Measurements from ENCODE around the gene TBC1D8.

Gene TBC1D8

DNA sequence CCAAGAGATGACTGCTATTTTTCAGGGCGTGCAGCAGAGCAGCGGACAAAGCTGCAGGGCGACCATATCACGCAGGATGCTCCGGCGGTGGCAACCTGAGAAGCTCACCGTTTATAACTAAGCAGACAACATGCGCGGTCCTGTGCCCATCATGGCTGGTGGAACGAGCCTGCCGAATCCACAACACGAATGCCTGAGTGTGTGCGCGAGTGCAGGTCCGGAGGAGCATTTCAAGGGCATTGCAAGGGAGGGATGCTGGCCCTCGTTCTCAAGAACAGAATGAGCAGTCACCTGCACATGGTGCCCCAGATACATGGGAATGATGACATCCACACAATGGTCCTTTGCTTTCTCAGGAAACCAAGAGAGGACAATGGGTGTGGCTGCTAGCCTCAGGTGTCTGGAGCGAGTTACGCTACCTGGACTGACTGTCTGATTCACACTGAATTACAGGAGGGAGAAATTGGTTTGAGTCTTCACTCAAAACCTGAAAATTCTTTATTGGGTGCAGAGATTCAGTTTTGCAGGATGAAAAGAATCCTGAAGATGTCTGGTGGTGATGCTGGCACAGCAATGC lies 39.8 kb downstream of the TBC1D8 start:
- no peak for TF ChIP-seq MYC (IDR thresholded peaks at IDR 0.05; ENCODE audit: low read depth, low read length)
- TF ChIP-seq, protein P1, sequence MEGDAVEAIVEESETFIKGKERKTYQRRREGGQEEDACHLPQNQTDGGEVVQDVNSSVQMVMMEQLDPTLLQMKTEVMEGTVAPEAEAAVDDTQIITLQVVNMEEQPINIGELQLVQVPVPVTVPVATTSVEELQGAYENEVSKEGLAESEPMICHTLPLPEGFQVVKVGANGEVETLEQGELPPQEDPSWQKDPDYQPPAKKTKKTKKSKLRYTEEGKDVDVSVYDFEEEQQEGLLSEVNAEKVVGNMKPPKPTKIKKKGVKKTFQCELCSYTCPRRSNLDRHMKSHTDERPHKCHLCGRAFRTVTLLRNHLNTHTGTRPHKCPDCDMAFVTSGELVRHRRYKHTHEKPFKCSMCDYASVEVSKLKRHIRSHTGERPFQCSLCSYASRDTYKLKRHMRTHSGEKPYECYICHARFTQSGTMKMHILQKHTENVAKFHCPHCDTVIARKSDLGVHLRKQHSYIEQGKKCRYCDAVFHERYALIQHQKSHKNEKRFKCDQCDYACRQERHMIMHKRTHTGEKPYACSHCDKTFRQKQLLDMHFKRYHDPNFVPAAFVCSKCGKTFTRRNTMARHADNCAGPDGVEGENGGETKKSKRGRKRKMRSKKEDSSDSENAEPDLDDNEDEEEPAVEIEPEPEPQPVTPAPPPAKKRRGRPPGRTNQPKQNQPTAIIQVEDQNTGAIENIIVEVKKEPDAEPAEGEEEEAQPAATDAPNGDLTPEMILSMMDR (IDR thresholded peaks at IDR 0.05; ENCODE audit: low read depth, low read length) = no peak
- no peak for TF ChIP-seq POLR2A (IDR thresholded peaks at IDR 0.05; ENCODE audit: extremely low read depth, insufficient read length)
- TF ChIP-seq, protein P2, sequence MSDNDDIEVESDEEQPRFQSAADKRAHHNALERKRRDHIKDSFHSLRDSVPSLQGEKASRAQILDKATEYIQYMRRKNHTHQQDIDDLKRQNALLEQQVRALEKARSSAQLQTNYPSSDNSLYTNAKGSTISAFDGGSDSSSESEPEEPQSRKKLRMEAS (IDR thresholded peaks at IDR 0.05; ENCODE audit: low read depth, low read length) = no peak
- no peak for DNase-seq (ENCODE audit: low read depth)
- H3K4me3 ChIP-seq (ENCODE audit: low read depth, low read length) = no peak overlapping the region

DNA sequence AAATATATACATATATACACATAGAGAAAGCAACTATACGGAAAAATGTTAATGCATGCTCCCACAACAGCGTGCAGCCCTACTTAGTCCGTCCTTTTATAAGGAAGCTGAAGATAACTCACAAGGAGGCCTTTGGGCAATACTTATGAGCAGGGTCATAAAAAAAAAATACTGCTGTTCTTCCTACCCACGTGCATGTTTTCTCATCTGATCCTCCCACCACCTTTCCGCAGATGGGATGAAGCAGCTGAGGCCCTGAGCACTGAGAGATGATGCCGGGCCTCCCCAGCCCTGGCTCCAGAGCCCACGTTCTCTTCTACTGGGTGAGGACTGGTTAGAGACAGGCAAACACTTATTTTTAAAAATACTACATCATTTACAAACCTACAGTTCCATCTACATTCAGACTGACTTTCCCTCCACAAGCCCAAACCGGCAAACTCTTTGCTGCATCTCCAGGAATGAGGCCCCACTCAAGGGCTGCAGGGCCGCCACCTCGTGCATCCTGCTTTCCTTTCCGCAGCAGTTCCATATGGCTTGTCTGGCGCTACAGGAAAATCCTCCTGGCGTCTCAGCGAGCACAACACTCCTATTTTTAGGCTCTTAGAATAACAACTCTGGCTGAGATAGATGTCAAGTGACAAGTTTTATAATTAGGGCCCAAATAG lies 41.6 kb downstream of the TBC1D8 start:
- DNase-seq (ENCODE audit: low read depth) = peak; percentile 22
- H3K4me3 ChIP-seq (ENCODE audit: low read depth, low read length) = no peak overlapping the region
- TF ChIP-seq MYC (IDR thresholded peaks at IDR 0.05; ENCODE audit: low read depth, low read length) (no peak), POLR2A (IDR thresholded peaks at IDR 0.05; ENCODE audit: extremely low read depth, insufficient read length) (no peak)
- TF ChIP-seq, protein P1 (IDR thresholded peaks at IDR 0.05; ENCODE audit: low read depth, low read length) = no peak
- TF ChIP-seq, protein P2 (IDR thresholded peaks at IDR 0.05; ENCODE audit: low read depth, low read length) = no peak

GRCh38 chr2:101108357-101108756 lies 42.8 kb downstream of the TBC1D8 start:
- no peak for DNase-seq (ENCODE audit: low read depth)

GRCh38 chr2:101107241-101107640 lies 43.9 kb downstream of the TBC1D8 start:
- H3K4me3 ChIP-seq (ENCODE audit: low read depth, low read length) = no peak overlapping the region
- DNase-seq (ENCODE audit: low read depth) = no peak
- TF ChIP-seq, protein P1 (IDR thresholded peaks at IDR 0.05; ENCODE audit: low read depth, low read length) = no peak
- TF ChIP-seq MYC (IDR thresholded peaks at IDR 0.05; ENCODE audit: low read depth, low read length) (no peak), POLR2A (IDR thresholded peaks at IDR 0.05; ENCODE audit: extremely low read depth, insufficient read length) (no peak)
- TF ChIP-seq, protein P2 (IDR thresholded peaks at IDR 0.05; ENCODE audit: low read depth, low read length) = no peak

More at GRCh38 chr2:101108357-101108756, 42.8 kb downstream of the TBC1D8 start:
- TF ChIP-seq MYC (IDR thresholded peaks at IDR 0.05; ENCODE audit: low read depth, low read length) (no peak), POLR2A (IDR thresholded peaks at IDR 0.05; ENCODE audit: extremely low read depth, insufficient read length) (no peak)
- TF ChIP-seq, protein P2 (IDR thresholded peaks at IDR 0.05; ENCODE audit: low read depth, low read length) = no peak
- TF ChIP-seq, protein P1 (IDR thresholded peaks at IDR 0.05; ENCODE audit: low read depth, low read length) = no peak
- no peak overlapping the region for H3K4me3 ChIP-seq (ENCODE audit: low read depth, low read length)

DNA sequence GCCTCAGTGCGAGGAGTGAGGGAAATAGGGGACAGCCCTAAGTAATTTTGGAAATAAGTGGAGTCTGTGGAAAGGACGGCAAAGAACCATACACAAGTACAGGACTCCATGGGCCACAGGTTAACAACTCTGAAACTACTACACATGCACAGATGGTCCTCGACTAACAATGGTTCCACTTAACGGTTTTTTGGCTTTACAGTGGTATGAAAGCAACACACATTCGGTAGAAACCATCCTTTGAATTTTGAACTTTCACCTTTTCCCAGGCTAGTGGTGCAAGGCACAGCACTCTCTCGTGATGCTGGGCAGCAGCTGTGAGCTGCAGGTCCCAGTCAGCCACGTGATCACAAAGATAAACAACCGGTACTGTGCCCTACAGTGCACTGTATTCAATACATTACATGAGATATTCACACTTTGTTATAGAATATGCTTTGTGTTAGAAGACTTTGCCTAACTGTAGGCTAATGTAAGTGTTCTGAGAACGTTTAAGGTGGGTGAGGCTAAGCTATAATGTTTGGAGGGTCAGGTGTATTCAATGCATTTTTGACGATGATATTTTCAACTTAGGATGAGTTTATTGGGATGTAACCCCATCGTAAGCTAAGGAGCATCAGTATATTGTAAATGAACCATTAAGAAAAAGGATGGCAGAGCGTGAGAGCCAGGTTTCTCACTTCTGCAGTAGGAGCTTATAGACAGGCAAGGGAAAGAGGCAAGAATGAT lies 44.6 kb downstream of the TBC1D8 start:
- no peak overlapping the region for H3K4me3 ChIP-seq (ENCODE audit: low read depth, low read length)
- TF ChIP-seq, protein P2 (IDR thresholded peaks at IDR 0.05; ENCODE audit: low read depth, low read length) = no peak
- TF ChIP-seq MYC (IDR thresholded peaks at IDR 0.05; ENCODE audit: low read depth, low read length) (no peak), POLR2A (IDR thresholded peaks at IDR 0.05; ENCODE audit: extremely low read depth, insufficient read length) (no peak)
- TF ChIP-seq, protein P1 (IDR thresholded peaks at IDR 0.05; ENCODE audit: low read depth, low read length) = no peak
- no peak for DNase-seq (ENCODE audit: low read depth)

Data from NB4 (cell line).